Measurements from ENCODE around the gene DNAAF2.

The DNAAF2 gene, protein sequence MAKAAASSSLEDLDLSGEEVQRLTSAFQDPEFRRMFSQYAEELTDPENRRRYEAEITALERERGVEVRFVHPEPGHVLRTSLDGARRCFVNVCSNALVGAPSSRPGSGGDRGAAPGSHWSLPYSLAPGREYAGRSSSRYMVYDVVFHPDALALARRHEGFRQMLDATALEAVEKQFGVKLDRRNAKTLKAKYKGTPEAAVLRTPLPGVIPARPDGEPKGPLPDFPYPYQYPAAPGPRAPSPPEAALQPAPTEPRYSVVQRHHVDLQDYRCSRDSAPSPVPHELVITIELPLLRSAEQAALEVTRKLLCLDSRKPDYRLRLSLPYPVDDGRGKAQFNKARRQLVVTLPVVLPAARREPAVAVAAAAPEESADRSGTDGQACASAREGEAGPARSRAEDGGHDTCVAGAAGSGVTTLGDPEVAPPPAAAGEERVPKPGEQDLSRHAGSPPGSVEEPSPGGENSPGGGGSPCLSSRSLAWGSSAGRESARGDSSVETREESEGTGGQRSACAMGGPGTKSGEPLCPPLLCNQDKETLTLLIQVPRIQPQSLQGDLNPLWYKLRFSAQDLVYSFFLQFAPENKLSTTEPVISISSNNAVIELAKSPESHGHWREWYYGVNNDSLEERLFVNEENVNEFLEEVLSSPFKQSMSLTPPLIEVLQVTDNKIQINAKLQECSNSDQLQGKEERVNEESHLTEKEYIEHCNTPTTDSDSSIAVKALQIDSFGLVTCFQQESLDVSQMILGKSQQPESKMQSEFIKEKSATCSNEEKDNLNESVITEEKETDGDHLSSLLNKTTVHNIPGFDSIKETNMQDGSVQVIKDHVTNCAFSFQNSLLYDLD
- long read RNA-seq, transcript DNAAF2-202 (2 exons, 2,819 nt), result minor isoform, 26 of 70 reads
- long read RNA-seq, transcript DNAAF2-201 (3 exons, 2,963 nt), result major isoform, 35 of 70 reads
- long read RNA-seq, partial matches to known transcripts, result 0 of 70 reads
- long read RNA-seq, other reads (novel, unspliced or antisense), result 9 of 70 reads

DNA sequence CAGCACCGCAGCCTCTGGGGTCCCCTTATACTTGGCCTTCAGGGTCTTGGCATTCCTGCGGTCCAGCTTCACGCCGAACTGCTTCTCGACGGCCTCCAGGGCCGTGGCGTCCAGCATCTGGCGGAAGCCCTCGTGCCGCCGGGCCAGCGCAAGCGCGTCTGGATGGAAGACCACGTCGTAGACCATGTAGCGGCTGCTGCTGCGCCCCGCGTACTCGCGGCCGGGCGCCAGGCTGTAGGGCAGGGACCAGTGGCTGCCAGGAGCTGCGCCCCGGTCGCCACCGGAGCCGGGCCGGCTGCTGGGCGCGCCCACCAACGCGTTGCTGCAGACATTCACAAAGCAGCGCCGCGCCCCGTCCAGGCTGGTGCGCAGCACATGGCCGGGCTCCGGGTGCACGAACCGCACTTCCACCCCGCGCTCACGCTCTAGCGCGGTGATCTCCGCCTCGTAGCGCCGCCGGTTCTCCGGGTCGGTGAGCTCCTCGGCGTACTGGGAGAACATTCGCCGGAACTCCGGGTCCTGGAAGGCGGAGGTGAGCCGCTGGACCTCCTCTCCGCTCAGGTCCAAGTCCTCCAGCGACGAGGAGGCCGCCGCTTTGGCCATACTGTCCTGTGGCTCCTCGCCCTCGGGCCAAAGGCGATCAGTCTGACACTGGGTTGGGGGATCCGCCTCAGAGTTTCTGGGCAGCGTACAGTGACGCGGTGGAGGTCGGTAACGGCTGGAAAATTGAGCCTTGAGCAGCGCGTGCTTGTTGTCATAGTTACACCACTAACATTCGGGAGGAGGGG, at the start of gene DNAAF2:
TSS of gene DNAAF2 (minus strand) at position 698 of the 788 bp plus-strand sequence. CDS start at position 603, 95 bp downstream.
- TF ChIP-seq, protein P1, sequence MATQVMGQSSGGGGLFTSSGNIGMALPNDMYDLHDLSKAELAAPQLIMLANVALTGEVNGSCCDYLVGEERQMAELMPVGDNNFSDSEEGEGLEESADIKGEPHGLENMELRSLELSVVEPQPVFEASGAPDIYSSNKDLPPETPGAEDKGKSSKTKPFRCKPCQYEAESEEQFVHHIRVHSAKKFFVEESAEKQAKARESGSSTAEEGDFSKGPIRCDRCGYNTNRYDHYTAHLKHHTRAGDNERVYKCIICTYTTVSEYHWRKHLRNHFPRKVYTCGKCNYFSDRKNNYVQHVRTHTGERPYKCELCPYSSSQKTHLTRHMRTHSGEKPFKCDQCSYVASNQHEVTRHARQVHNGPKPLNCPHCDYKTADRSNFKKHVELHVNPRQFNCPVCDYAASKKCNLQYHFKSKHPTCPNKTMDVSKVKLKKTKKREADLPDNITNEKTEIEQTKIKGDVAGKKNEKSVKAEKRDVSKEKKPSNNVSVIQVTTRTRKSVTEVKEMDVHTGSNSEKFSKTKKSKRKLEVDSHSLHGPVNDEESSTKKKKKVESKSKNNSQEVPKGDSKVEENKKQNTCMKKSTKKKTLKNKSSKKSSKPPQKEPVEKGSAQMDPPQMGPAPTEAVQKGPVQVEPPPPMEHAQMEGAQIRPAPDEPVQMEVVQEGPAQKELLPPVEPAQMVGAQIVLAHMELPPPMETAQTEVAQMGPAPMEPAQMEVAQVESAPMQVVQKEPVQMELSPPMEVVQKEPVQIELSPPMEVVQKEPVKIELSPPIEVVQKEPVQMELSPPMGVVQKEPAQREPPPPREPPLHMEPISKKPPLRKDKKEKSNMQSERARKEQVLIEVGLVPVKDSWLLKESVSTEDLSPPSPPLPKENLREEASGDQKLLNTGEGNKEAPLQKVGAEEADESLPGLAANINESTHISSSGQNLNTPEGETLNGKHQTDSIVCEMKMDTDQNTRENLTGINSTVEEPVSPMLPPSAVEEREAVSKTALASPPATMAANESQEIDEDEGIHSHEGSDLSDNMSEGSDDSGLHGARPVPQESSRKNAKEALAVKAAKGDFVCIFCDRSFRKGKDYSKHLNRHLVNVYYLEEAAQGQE (IDR thresholded peaks at IDR 0.05; ENCODE audit: insufficient replicate concordance, low read depth), result peak; percentile 2
- TF ChIP-seq SPI1 (IDR thresholded peaks at IDR 0.05; ENCODE audit: borderline replicate concordance, low read depth) (no peak), POLR2AphosphoS5 (IDR thresholded peaks at IDR 0.05; ENCODE audit: low read depth) (no peak; the same call in none of the 2 replicates), GABPA (IDR thresholded peaks at IDR 0.05; ENCODE audit: low read depth) (no peak)
- TF ChIP-seq, protein P2, sequence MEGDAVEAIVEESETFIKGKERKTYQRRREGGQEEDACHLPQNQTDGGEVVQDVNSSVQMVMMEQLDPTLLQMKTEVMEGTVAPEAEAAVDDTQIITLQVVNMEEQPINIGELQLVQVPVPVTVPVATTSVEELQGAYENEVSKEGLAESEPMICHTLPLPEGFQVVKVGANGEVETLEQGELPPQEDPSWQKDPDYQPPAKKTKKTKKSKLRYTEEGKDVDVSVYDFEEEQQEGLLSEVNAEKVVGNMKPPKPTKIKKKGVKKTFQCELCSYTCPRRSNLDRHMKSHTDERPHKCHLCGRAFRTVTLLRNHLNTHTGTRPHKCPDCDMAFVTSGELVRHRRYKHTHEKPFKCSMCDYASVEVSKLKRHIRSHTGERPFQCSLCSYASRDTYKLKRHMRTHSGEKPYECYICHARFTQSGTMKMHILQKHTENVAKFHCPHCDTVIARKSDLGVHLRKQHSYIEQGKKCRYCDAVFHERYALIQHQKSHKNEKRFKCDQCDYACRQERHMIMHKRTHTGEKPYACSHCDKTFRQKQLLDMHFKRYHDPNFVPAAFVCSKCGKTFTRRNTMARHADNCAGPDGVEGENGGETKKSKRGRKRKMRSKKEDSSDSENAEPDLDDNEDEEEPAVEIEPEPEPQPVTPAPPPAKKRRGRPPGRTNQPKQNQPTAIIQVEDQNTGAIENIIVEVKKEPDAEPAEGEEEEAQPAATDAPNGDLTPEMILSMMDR (IDR thresholded peaks at IDR 0.05; ENCODE audit: insufficient read depth, low read length), result no peak
- Histone ChIP-seq H3K27me3 (ENCODE audit: insufficient read depth, poor library complexity, severe bottlenecking) (no peaks in the 10 kb centered on the region), H3K4me3 (replicated peaks; ENCODE audit: insufficient read depth, low read length) (peak within 1 kb of the TSS; percentile 87), H3K27ac (replicated peaks) (peak within 1 kb of the TSS; percentile 99)
- DNase-seq (ENCODE audit: low read depth in 1 of 2, low spot score in 1 of 2), result peak in 1 of 2 experiments; percentile 67

DNA sequence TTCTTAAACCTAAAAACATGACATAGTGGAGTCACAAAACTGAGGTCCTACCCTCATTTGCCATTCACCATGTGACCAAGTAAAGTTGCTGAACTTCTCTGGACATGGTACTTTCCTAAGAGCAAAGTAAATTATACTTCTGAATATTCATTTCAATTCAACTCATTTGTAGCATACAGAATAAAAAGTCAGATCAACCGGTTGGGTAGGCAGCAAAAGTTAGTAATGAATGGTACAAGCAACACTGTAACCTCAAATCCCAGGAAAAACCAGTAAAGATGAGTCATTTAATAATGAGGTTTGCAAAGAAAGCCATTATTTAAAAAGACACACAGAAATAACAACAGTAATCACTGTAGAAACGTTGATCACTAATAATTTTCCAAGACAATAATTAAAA, 44.2 kb upstream of the DNAAF2 start:
- no peak for DNase-seq (ENCODE audit: low read depth in 1 of 2, low spot score in 1 of 2)
- Histone ChIP-seq H3K27ac (replicated peaks) (no peak overlapping the region), H3K4me3 (replicated peaks; ENCODE audit: insufficient read depth, low read length) (no peak overlapping the region), H3K27me3 (ENCODE audit: insufficient read depth, poor library complexity, severe bottlenecking) (no peaks in the 10 kb centered on the region)
- TF ChIP-seq SPI1 (IDR thresholded peaks at IDR 0.05; ENCODE audit: borderline replicate concordance, low read depth), result no peak
- TF ChIP-seq, protein P2 (IDR thresholded peaks at IDR 0.05; ENCODE audit: insufficient read depth, low read length), result no peak
- TF ChIP-seq POLR2AphosphoS5 (IDR thresholded peaks at IDR 0.05; ENCODE audit: low read depth), result no peak
- TF ChIP-seq GABPA (IDR thresholded peaks at IDR 0.05; ENCODE audit: low read depth), result no peak
- TF ChIP-seq, protein P1 (IDR thresholded peaks at IDR 0.05; ENCODE audit: insufficient replicate concordance, low read depth), result no peak

DNA sequence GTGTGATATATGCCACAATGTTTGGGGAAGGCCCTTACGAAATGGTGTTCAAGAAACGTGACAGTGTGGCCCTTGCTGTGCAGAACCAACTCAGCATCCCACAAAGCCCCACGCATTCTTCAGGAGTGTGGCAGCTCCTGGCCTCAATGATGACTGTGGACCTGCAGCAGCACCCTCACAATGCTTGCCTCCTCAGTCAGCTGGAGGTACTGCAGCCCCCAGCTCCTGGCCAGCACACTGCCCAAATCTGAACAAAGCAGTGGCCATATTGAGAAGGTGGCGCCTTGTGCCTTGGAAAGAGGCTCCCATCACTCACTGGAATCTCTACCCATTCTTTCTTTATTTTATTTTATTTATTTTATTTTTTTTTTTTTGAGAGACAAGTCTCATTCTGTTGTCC, 42.6 kb upstream of the DNAAF2 start:
- no peak for DNase-seq (ENCODE audit: low read depth in 1 of 2, low spot score in 1 of 2)

More for the DNA sequence above, 42.6 kb upstream of the DNAAF2 start:
- TF ChIP-seq, protein P2 (IDR thresholded peaks at IDR 0.05; ENCODE audit: insufficient read depth, low read length), result no peak
- TF ChIP-seq POLR2AphosphoS5 (IDR thresholded peaks at IDR 0.05; ENCODE audit: low read depth) (no peak), SPI1 (IDR thresholded peaks at IDR 0.05; ENCODE audit: borderline replicate concordance, low read depth) (no peak), GABPA (IDR thresholded peaks at IDR 0.05; ENCODE audit: low read depth) (no peak)
- TF ChIP-seq, protein P1 (IDR thresholded peaks at IDR 0.05; ENCODE audit: insufficient replicate concordance, low read depth), result no peak
- no peak overlapping the region for H3K27ac ChIP-seq (replicated peaks)
- no peaks in the 10 kb centered on the region for H3K27me3 ChIP-seq (ENCODE audit: insufficient read depth, poor library complexity, severe bottlenecking)
- H3K4me3 ChIP-seq (replicated peaks; ENCODE audit: insufficient read depth, low read length), result no peak overlapping the region

All from HL-60 (cell line).